Measurements from ENCODE around the gene POR.
A peak's percentile ranks its signal among the peaks of the same experiment; 100 is the strongest.

GRCh38 chr7:75986147-75986781 lies 71.3 kb downstream of the POR start:
- TF ChIP-seq POLR2AphosphoS5 (IDR thresholded peaks at IDR 0.05): peak; percentile 4 to 43 (median 26)
- no peak for TF ChIP-seq POLR2A (IDR thresholded peaks at IDR 0.05)
- TF ChIP-seq, protein P1, sequence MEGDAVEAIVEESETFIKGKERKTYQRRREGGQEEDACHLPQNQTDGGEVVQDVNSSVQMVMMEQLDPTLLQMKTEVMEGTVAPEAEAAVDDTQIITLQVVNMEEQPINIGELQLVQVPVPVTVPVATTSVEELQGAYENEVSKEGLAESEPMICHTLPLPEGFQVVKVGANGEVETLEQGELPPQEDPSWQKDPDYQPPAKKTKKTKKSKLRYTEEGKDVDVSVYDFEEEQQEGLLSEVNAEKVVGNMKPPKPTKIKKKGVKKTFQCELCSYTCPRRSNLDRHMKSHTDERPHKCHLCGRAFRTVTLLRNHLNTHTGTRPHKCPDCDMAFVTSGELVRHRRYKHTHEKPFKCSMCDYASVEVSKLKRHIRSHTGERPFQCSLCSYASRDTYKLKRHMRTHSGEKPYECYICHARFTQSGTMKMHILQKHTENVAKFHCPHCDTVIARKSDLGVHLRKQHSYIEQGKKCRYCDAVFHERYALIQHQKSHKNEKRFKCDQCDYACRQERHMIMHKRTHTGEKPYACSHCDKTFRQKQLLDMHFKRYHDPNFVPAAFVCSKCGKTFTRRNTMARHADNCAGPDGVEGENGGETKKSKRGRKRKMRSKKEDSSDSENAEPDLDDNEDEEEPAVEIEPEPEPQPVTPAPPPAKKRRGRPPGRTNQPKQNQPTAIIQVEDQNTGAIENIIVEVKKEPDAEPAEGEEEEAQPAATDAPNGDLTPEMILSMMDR (IDR thresholded peaks at IDR 0.05 in 8 of 11, conservative IDR thresholded peaks at IDR 0.05 in 3 of 11): no peak
